Measurements from ENCODE around the gene GPR149.

DNA sequence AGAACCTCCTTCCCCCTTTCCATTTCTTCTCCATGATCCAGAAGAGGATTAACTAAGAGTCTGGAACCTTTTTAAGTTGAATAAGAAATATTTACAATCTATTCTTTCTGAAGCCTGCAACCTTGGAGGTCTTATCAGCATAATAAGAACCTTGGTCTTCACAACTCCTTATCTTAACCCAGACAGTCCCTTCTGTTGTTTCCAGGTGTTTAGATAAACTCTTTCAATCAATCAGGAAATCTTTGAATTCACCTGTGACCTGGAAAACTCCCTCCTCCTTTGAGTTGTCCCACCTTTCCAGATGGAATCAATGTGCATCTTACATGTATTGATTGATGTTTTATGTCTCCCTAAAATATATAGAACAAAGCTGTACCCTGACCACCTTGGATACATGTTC lies 102.1 kb downstream of the GPR149 start:
- TF ChIP-seq RAD21 (IDR thresholded peaks at IDR 0.05; ENCODE audit: low read depth) (no peak), TAF1 (IDR thresholded peaks at IDR 0.05; ENCODE audit: low read depth) (no peak)
